SKM-1 (cell line): ENCODE measurements around the gene ATP6V0B.

Experiments used
- DNase-seq: peaks from one replicate; lab custom pipeline; 2025; ENCODE audit not compliant: unreplicated experiment; lab: John Stamatoyannopoulos, UW

ATP6V0B gene

DNA sequence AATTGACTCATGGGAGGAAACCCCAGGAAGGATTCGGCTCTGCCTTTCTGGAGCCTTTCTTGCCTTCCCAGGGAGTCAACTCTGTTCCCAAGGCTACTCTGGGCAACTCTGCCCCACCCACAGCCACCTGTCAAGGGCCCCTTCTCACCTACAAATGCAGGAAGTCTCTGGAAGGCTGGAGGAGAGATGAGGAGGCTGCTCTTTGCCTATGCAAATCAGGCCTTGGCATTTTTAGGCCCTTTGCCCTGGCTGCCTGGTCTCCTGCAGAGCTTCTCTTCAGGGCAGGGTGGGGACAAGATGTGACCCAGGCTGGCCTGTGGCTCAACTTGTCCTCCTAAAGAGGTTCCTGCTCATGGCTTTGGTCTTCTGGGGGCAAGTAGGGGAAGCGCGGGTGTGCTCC is 51.1 kb downstream of the ATP6V0B start:
- no peak for DNase-seq

DNA sequence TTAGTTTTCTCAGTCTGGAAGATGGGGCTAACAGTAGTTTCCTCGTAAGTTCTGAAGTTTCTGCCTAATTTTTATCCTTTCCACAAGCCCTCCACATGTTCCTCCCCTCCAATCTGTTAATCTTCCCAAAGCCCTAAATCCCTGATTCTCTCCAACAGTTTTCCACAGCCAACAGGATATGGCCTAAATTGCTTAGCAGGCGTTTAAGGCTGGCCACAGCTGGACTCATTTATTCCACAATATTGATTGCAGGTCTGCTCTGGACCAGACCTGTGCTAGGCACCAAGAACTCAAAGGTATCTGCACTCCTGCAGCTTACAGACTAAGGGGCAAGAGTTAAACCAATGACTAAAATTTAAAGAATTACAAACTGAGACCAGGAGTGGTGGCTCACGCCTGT is 52.6 kb downstream of the ATP6V0B start:
- DNase-seq = no peak
